Osteoblast (primary cell): ENCODE data around the gene UBTD1. TPM values are rescaled to one million over a fixed set of nuclear protein-coding genes. Genes with fewer than 3 reads are reported as not detected.

Source experiments
- DNase-seq: peaks from one replicate; pipeline ENCODE4 v3.0.0; 2011; ENCODE audit warnings: low spot score, mixed read lengths; ENCODE audit not compliant: insufficient read length; ENCODE audit errors: missing footprints
- H2AFZ ChIP-seq: 2 replicates; pipeline ENCODE4 v1.6.0; 2011; ENCODE audit warnings: mild to moderate bottlenecking, low read length
- H3K27ac ChIP-seq: 2 replicates; pipeline ENCODE4 v1.5.1; 2011; ENCODE audit warnings: mild to moderate bottlenecking, low read depth, low read length, moderate library complexity
- H3K27me3 ChIP-seq: 2 replicates; pipeline ENCODE4 v1.6.0; 2012; ENCODE audit warnings: mild to moderate bottlenecking, control low read depth, inconsistent platforms, low read length, moderate library complexity; ENCODE audit not compliant: insufficient read depth
- H3K36me3 ChIP-seq: 2 replicates; pipeline ENCODE4 v1.5.1; 2011; ENCODE audit warnings: mild to moderate bottlenecking, low read length, control low read depth, moderate library complexity; ENCODE audit not compliant: insufficient read depth
- H3K4me1 ChIP-seq: 2 replicates; pipeline ENCODE4 v1.5.1; 2011; ENCODE audit warnings: mild to moderate bottlenecking, low read length, control low read depth, moderate library complexity; ENCODE audit not compliant: insufficient read depth
- H3K4me2 ChIP-seq: 2 replicates; pipeline ENCODE4 v1.6.0; 2011; ENCODE audit warnings: mild to moderate bottlenecking, low read length; ENCODE audit not compliant: insufficient read depth
- H3K4me3 ChIP-seq: fragments of 200-600 bp; sonication (generic); 3 replicates; pipeline ENCODE4 v1.5.1; 2012; ENCODE audit warnings: mild to moderate bottlenecking, low read length, inconsistent platforms; ENCODE audit not compliant: insufficient read depth
- H3K79me2 ChIP-seq: 2 replicates; pipeline ENCODE4 v1.6.0; 2012; ENCODE audit warnings: mild to moderate bottlenecking, low read length, control low read depth, inconsistent platforms; ENCODE audit not compliant: insufficient read depth
- H3K9me3 ChIP-seq: 2 replicates; pipeline ENCODE4 v1.5.1; 2011; ENCODE audit warnings: low read depth, low read length, control low read depth
- H4K20me1 ChIP-seq: 2 replicates; pipeline ENCODE4 v1.6.0; 2012; ENCODE audit warnings: mild to moderate bottlenecking, low read length, control low read depth; ENCODE audit not compliant: insufficient read depth
- CTCF ChIP-seq: IDR thresholded peaks from 2 replicates; pipeline ENCODE4 v1.5.1; 2011; ENCODE audit warnings: mild to moderate bottlenecking, low read depth, low read length, moderate library complexity; ENCODE audit errors: extremely low read depth
- total RNA-seq: library from RNA; depleted of rRNA; stranded (reverse); fragments of >200 nt; gene quantifications from 2 replicates; pipeline ENCODE4 v1.2.3, GENCODE V29; 2012

Gene UBTD1
- total RNA-seq, 1 donor: 29.0 TPM

DNA sequence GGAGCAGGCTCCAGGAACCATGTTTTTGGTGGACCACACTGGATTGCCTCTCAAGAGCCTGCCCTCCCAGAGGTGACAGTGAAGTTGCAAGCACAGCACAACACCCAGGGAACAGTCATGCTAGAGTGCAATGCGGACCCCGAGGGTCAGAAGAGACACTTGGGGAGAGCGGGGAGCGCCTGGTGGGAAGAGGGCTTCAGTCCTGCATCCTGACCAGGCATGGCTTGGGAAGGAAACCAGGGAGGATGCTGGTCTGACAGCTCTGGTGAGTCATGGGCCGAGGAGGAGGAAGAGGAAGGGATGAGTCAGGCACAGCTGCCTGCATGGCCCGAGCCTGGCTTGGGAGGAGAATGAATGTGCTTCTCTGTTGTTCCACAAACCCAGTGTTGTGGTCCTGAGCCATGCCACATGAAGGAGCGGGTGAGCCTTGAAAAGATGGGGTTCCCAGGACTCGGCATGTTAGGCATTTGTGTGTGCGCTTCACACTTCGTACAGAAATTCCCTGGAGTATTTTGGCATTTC lies 44.4 kb downstream of the UBTD1 start:
- Histone ChIP-seq H3K4me3 (peak overlapping the region; percentile 33), H3K79me2 (peaks cover 26% of the 10 kb centered on the region), H3K4me2 (peak overlapping the region; percentile 77), H3K4me1 (peaks cover 61% of the 10 kb centered on the region), H3K27me3 (no peaks in the 10 kb centered on the region), H2AFZ (no peak overlapping the region), H3K36me3 (no peaks in the 10 kb centered on the region), H3K9me3 (no peaks in the 10 kb centered on the region), H3K27ac (peak overlapping the region; percentile 96), H4K20me1 (peaks cover 3% of the 10 kb centered on the region)
- no peak for TF ChIP-seq CTCF
- DNase-seq: peak; percentile 98

GRCh38 chr10:97546456-97547270 lies 47.9 kb downstream of the UBTD1 start:
- Histone ChIP-seq H3K36me3 (no peaks in the 10 kb centered on the region), H4K20me1 (peaks cover 3% of the 10 kb centered on the region), H3K4me1 (peaks cover 28% of the 10 kb centered on the region), H3K4me2 (no peak overlapping the region), H3K9me3 (no peaks in the 10 kb centered on the region), H3K79me2 (peaks cover 35% of the 10 kb centered on the region), H3K27me3 (no peaks in the 10 kb centered on the region), H3K27ac (no peak overlapping the region), H3K4me3 (no peak overlapping the region), H2AFZ (no peak overlapping the region)
- DNase-seq: no peak
- no peak for TF ChIP-seq CTCF

- peaks cover 32% of the 10 kb centered on the region for H3K79me2 ChIP-seq
- no peaks in the 10 kb centered on the region for H3K27me3 ChIP-seq
- H3K4me1 ChIP-seq: peaks cover 23% of the 10 kb centered on the region
- no peaks in the 10 kb centered on the region for H3K9me3 ChIP-seq
- H2AFZ ChIP-seq: no peak overlapping the region
- peaks cover 3% of the 10 kb centered on the region for H4K20me1 ChIP-seq
- no peak overlapping the region for H3K27ac ChIP-seq
- no peak overlapping the region for H3K4me2 ChIP-seq
- H3K36me3 ChIP-seq: no peaks in the 10 kb centered on the region
- TF ChIP-seq CTCF: no peak
- no peak for DNase-seq
- no peak overlapping the region for H3K4me3 ChIP-seq
Measured at GRCh38 chr10:97547271-97547600, 48.5 kb downstream of the UBTD1 start.

DNA sequence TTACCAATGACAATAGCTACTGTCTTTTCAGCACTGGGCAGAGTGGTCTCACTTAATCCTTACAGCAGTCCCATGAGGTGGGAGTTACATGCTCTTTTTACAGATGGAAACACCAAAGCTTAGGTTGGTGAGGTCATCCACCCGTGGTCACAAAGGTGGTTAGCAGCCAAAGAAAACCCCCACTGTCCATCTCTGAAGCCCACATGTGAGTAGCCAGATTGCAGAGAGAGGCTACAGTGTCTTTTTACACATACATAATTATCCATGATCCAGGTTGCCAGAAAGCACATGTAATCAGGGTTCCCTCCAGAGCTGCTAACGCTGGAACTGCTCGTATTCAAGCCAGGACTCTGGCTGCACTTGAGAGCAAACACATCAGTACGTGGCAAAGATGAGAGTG lies 49.2 kb downstream of the UBTD1 start:
- H3K27me3 ChIP-seq: no peaks in the 10 kb centered on the region
- H3K4me3 ChIP-seq: no peak overlapping the region
- no peaks in the 10 kb centered on the region for H3K36me3 ChIP-seq
- H2AFZ ChIP-seq: no peak overlapping the region
- H3K4me1 ChIP-seq: peaks cover 16% of the 10 kb centered on the region
- no peaks in the 10 kb centered on the region for H3K9me3 ChIP-seq
- no peak overlapping the region for H3K4me2 ChIP-seq
- H3K27ac ChIP-seq: no peak overlapping the region
- peaks cover 3% of the 10 kb centered on the region for H4K20me1 ChIP-seq
- peaks cover 37% of the 10 kb centered on the region for H3K79me2 ChIP-seq
- DNase-seq: peak; percentile 32
- no peak for TF ChIP-seq CTCF
